HG02852 (cell line): ENCODE results near the gene MYOT.

ENCODE experiments used
- ATAC-seq: cut with Tn5 transposase; IDR thresholded peaks from one replicate; pipeline ENCODE4 v1.9.1; 2021; ENCODE audit warnings: mild to moderate bottlenecking, moderate library complexity; ENCODE audit not compliant: unreplicated experiment

Gene MYOT

GRCh38 chr5:137896560-137896959 is 28.9 kb downstream of the MYOT start:
- ATAC-seq = no peak

DNA sequence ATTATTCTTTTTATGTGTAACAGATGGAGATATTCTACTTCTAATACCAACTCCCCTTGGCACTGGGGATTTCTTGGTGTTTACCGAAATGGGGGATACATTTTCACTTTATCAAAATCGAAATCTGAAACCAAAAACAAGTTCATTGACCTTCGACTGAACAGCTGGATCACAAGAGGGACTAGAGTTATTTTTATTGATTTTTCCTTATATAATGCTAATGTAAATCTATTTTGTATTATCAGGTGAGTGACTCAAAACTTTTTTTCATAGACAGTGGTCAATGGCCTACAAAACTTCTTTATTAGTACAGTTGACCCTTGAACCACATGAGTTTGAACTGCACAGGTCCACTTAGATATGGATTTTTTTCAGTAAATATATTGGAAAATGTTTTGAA is 31.8 kb downstream of the MYOT start:
- no peak for ATAC-seq

- ATAC-seq = no peak
Measured at GRCh38 chr5:137901011-137901817, 33.6 kb downstream of the MYOT start.

- ATAC-seq = no peak
Measured at GRCh38 chr5:137902408-137903133, 34.9 kb downstream of the MYOT start.

GRCh38 chr5:137914758-137915157 is 47.1 kb downstream of the MYOT start:
- no peak for ATAC-seq

GRCh38 chr5:137916923-137917322 is 49.3 kb downstream of the MYOT start:
- ATAC-seq = no peak

GRCh38 chr5:137921931-137922330 is 54.3 kb downstream of the MYOT start:
- no peak for ATAC-seq

DNA sequence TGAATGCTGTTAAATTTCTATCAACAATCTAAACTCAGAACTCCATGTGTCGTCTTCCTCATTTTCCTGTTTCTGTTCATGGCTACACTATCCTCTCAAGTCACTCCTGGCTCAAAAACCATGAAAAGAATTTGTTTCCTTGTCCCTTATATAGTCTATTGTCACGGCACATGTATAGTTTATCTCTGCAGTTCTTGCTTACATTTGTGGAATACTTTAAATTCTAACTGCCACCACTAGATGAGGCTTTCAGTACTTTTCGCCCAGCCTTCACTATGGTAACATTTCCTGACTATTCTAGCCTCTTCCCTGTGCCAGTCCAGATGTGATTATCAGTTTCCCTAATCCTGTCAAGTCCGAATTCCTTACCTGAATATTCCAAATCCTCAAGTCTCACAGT is 56.2 kb downstream of the MYOT start:
- no peak for ATAC-seq

- ATAC-seq = no peak
Measured at GRCh38 chr5:137932800-137933199, 65.1 kb downstream of the MYOT start.

DNA sequence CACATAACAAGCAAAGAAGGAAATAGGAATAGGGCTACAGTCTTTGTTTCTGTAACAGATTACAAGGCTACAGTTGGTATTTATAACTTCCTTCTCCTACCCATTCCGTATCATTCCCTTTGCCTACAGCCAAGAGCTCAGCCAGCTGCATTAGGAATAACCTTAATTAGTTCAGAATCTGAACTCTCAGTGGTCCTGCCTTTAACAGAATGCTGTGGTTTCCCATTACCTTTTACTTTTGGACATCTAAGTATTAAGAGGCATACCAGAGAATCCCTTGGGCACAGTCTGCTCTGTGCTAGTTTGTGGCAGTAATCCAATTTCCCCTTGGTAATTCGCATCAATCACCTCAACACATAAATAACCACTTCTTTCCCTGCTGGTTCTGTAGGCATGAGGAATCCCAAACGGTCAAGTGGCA is 65.8 kb downstream of the MYOT start:
- no peak for ATAC-seq

DNA sequence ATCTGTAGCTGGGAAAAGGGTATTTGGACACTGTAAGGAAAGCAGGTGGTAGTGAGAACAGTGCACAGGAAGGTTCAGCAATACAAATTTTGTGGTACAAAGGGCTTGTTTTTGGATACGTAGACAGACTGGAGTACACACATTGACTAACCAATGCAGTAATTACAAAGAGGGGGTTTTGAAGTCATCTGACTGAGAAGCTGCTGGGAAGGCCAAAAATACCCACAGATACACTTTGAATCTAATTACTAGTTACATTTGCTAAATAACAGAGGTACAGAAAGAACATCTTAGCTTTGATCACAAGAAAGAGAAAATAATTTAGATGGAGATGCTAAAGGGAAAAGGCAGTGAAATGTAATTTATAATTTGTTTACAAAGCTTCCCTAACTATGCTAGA is 67.5 kb downstream of the MYOT start:
- no peak for ATAC-seq

GRCh38 chr5:137935694-137936093 is 68.0 kb downstream of the MYOT start:
- no peak for ATAC-seq
